Panc1 (cell line): Measurements from ENCODE around the gene TCHHL1.

Source experiments
- POLR2AphosphoS5 ChIP-seq: IDR thresholded peaks from 2 replicates; pipeline ENCODE4 v1.6.1; 2012; ENCODE audit warnings: mild to moderate bottlenecking, low read depth, low read length, moderate library complexity
- TCF7L2 ChIP-seq: IDR thresholded peaks from 2 replicates; pipeline ENCODE4 v1.6.1; 2011; ENCODE audit warnings: mild to moderate bottlenecking, low read depth, low read length, inconsistent platforms

- TF ChIP-seq POLR2AphosphoS5: no peak
- TF ChIP-seq TCF7L2: no peak
These were observed 26.5 kb upstream of the TCHHL1 start, which contains the start of gene TCHH for GRCh38 chr1:152115344-152115743.
